Suprapubic skin (tissue), 3 donors: ENCODE data around the gene TMED3.

Source experiments
- EP300 ChIP-seq: sonication (generic); formaldehyde crosslinking; IDR thresholded peaks from one replicate; pipeline ENCODE4 v1.6.1; 2017; ENCODE audit warnings: antibody characterized with exemption
- POLR2A ChIP-seq, 2 donors: fragments of 450-650 bp; IDR thresholded peaks; one replicate each; pipeline ENCODE4 v1.6.1; 2017; ENCODE audit warnings: antibody characterized with exemption in 2 of 2, mild to moderate bottlenecking in 2 of 2, moderate library complexity in 2 of 2
- TF ChIP-seq, protein P1 (sequence below), 2 donors: fragments of 200-600 bp in 1 of 2; fragments of 450-650 bp in 1 of 2; sonication (generic) in 1 of 2; IDR thresholded peaks; one replicate each; pipeline ENCODE4 v1.5.1; 2016 to 2019; ENCODE audit warnings: antibody characterized with exemption in 2 of 2, mild to moderate bottlenecking in 1 of 2, moderate library complexity in 1 of 2

DNA sequence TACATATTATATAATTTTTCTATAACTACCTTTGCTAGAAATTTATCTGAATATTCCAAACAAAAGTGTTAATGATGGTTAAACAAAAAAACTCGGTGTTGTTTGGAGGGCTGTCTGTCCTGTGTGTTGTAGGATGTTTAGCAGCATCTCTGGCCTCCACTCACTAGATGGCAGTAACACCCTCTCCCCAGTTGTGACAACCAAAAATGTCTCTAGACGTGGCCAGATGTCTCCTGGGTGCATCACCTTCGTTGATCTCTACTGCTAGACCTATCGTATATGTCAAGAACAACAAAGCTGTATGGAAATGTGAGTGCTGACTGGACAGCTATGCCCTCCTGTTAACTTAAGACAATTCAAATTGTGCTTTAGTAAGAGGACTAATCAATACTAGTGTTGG, 14.3 kb upstream of the TMED3 start:
- TF ChIP-seq, protein P1, sequence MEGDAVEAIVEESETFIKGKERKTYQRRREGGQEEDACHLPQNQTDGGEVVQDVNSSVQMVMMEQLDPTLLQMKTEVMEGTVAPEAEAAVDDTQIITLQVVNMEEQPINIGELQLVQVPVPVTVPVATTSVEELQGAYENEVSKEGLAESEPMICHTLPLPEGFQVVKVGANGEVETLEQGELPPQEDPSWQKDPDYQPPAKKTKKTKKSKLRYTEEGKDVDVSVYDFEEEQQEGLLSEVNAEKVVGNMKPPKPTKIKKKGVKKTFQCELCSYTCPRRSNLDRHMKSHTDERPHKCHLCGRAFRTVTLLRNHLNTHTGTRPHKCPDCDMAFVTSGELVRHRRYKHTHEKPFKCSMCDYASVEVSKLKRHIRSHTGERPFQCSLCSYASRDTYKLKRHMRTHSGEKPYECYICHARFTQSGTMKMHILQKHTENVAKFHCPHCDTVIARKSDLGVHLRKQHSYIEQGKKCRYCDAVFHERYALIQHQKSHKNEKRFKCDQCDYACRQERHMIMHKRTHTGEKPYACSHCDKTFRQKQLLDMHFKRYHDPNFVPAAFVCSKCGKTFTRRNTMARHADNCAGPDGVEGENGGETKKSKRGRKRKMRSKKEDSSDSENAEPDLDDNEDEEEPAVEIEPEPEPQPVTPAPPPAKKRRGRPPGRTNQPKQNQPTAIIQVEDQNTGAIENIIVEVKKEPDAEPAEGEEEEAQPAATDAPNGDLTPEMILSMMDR (IDR thresholded peaks at IDR 0.05) = peak in 1 of 2 donors; percentile 22
- TF ChIP-seq POLR2A (IDR thresholded peaks at IDR 0.05) (no peak), EP300 (no peak)
